ENCODE measurements around the gene KLK8.

The KLK8 gene

GRCh38 chr19:50957587-50957986, 43.8 kb downstream of the KLK8 start:
- ChIA-PET POLR2A (ENCODE audit: low non-redundant PET) (no interaction called here), CTCF (no interaction called here)
- H3K27ac ChIP-seq = no peak overlapping the region
- TF ChIP-seq, protein P1, sequence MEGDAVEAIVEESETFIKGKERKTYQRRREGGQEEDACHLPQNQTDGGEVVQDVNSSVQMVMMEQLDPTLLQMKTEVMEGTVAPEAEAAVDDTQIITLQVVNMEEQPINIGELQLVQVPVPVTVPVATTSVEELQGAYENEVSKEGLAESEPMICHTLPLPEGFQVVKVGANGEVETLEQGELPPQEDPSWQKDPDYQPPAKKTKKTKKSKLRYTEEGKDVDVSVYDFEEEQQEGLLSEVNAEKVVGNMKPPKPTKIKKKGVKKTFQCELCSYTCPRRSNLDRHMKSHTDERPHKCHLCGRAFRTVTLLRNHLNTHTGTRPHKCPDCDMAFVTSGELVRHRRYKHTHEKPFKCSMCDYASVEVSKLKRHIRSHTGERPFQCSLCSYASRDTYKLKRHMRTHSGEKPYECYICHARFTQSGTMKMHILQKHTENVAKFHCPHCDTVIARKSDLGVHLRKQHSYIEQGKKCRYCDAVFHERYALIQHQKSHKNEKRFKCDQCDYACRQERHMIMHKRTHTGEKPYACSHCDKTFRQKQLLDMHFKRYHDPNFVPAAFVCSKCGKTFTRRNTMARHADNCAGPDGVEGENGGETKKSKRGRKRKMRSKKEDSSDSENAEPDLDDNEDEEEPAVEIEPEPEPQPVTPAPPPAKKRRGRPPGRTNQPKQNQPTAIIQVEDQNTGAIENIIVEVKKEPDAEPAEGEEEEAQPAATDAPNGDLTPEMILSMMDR (conservative IDR thresholded peaks at IDR 0.05; ENCODE audit: low read depth) = no peak
- no peak for DNase-seq (ENCODE audit: low spot score)

- CTCF ChIA-PET = interaction anchor here (0.6 to 1.0 kb wide), 2 partner anchors 24 to 142 kb away, joined by 3 to 7 read pairs; no protein-coding TSS in a partner anchor
- no peak within 1 kb of the TSS for H3K27ac ChIP-seq
- POLR2A ChIA-PET (ENCODE audit: low non-redundant PET) = no interaction called here
- peak; percentile 58 for DNase-seq (ENCODE audit: low spot score)
- TF ChIP-seq, protein P1 (conservative IDR thresholded peaks at IDR 0.05; ENCODE audit: low read depth) = no peak
Observed at GRCh38 chr19:50952910-50953309, 48.5 kb downstream of the KLK8 start, which contains the start of gene KLK5. Gene KLK5 (minus strand): TSS chr19:50953038. CDS start chr19:50952657, 381 bp downstream.

DNA sequence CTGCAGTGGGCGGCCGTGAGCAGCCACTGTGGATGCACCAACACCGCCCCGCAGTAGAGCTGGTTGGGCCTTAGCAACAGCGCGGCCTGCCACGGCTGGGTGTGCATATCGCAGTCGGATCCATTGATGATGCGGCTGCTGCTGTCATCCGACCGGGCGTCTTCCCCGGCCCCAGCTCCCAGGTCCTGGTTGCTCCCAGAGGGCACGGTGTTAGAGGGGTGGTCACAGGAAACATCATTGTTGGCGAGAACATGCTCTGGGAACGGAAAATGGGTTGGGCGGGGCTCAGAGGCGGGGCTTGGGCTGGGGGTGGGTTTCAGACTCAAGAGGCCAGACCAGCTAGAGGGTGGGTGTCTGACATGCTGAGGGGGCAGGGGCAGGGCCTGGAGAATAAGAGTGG, 51.5 kb downstream of the KLK8 start:
- ChIA-PET CTCF (interaction anchor here (0.8 kb wide), 1 partner anchor 67 kb away, joined by 4 read pairs; no protein-coding TSS in a partner anchor), POLR2A (ENCODE audit: low non-redundant PET) (no interaction called here)
- H3K27ac ChIP-seq = no peak overlapping the region
- DNase-seq (ENCODE audit: low spot score) = no peak
- TF ChIP-seq, protein P1 (conservative IDR thresholded peaks at IDR 0.05; ENCODE audit: low read depth) = no peak

DNA sequence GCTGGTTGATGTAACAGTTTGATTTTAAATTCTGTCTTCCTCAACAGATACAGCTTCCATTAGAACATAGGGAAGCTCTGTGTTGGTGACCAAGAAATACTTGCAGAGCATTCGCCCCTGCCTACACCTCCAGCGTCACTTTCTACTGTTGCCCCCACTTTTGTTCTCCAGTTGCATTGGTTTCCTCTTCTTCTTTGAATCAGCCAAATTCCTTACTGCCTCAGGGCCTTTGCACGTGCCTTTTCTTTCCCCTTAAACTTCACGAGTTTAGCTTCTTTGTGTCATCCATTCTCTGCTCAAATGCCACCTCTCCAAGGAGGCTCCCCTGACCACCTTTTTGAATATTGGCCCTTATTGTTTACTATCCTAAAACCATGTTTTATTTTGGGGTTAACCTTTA, 54.3 kb downstream of the KLK8 start:
- CTCF ChIA-PET = interaction anchor here (0.6 to 3.3 kb wide), 3 partner anchors 70 to 711 kb away, joined by 3 to 15 read pairs (median 5); no protein-coding TSS in a partner anchor
- TF ChIP-seq, protein P1 (conservative IDR thresholded peaks at IDR 0.05; ENCODE audit: low read depth) = no peak
- POLR2A ChIA-PET (ENCODE audit: low non-redundant PET) = no interaction called here
- H3K27ac ChIP-seq = no peak overlapping the region
- no peak for DNase-seq (ENCODE audit: low spot score)
